GM21528 (cell line): Measurements from ENCODE around the gene DAZ4.
"Not testable (repeated sequence)": the region's sequence is repeated elsewhere in the genome, so short reads cannot be mapped to it uniquely, and the experiment has no call there.

ENCODE experiments used
- ATAC-seq: cut with Tn5 transposase; IDR thresholded peaks from one replicate; pipeline ENCODE4 v1.9.1; 2021; ENCODE audit warnings: mild to moderate bottlenecking, moderate library complexity; ENCODE audit not compliant: unreplicated experiment, low FRiP score

The DAZ4 gene

GRCh38 chrY:24833619-24834018, at the start of gene DAZ4:
TSS of gene DAZ4 (plus strand) at chrY:24833919. CDS start at chrY:24834127, 208 bp downstream.
- not testable (repeated sequence) for ATAC-seq

- not testable (repeated sequence) for ATAC-seq
These were observed 20.4 kb upstream of the DAZ4 start, which contains the start of gene DAZ3 for GRCh38 chrY:24813293-24813692. TSS of gene DAZ3 (minus strand) at chrY:24813393. CDS start at chrY:24813185, 208 bp downstream.

- not testable (repeated sequence) for ATAC-seq
These were observed 11.9 kb upstream of the DAZ4 start for GRCh38 chrY:24821836-24822235.

- ATAC-seq, result not testable (repeated sequence)
These were observed 9.4 kb upstream of the DAZ4 start for GRCh38 chrY:24824184-24824879.

DNA sequence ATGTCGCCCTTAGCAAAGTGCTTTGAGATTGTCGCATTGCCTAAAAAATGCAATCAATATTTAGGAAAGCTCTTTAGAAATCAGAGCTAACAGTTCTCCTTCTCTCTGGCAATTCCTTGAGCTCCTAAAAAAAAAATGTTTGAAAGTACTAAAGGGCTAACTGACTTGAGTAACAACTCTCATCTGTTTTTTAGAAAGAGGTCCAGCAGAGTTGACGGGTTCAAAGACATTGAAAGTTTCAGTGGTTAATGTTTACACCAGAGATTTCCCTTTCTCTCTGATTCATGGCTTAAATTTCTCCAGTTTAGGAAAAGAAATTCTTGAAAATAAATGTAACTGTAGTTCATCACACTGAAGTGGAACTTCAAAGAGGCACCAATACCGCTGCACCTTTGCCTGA, 8.7 kb upstream of the DAZ4 start:
- ATAC-seq, result not testable (repeated sequence)
